PC-9 (cell line): ENCODE results near the gene AATF.

Source experiments
- CTCF ChIP-seq: fragments of 200-600 bp; sonication (generic); conservative IDR thresholded peaks from 2 replicates; pipeline ENCODE4 v1.6.1; 2017; ENCODE audit warnings: mixed run types, antibody characterized with exemption, mild to moderate bottlenecking, moderate library complexity
- EZH2 ChIP-seq: fragments of 200-600 bp; sonication (generic); IDR thresholded peaks from 2 replicates; pipeline ENCODE4 v1.8.0; 2017; ENCODE audit warnings: antibody characterized with exemption, low read depth

GRCh38 chr17:36945959-36946725 is 2.6 kb upstream of the AATF start:
- no peak for TF ChIP-seq CTCF
- no peak for TF ChIP-seq EZH2
